ENCODE measurements around the gene HBG2. TPM values are rescaled to one million over a fixed set of nuclear protein-coding genes. Genes with fewer than 3 reads are reported as not detected.
"Not testable (repeated sequence)": the region's sequence is repeated elsewhere in the genome, so short reads cannot be mapped to it uniquely, and the experiment has no call there.

The HBG2 gene
- total and polyA plus RNA-seq, 10 of the 15 experiments (the other 5 are each of a cell fraction or from before 2014, with no cell fraction given): 1.1 to 8.3 (median 2.9) TPM; not detected in 5

DNA sequence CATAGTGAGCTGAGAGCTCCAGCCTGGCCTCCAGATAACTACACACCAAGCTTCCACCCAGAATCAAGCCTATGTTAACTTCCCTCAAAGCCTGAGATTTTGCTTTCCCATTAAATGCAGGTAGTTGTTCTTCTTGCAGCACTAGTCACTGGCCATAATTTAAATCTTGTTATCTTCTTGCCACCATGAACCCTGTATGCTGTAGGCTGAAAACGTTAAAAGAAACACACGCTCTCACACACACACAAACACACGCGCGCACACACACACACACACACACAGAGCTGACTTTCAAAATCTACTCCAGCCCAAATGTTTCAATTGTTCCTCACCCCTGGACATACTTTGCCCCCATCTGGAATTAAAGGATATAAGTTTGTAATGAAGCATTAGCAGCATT, 1.1 kb downstream of the HBG2 start:
- H4K20me1 ChIP-seq (ENCODE audit: control insufficient read depth, insufficient read depth); in situ Hi-C loops (cut with MboI); H3K79me2 ChIP-seq (ENCODE audit: control insufficient read depth, insufficient read depth, low read length); RAD21 ChIA-PET (ENCODE audit: unreplicated experiment); H3K27me3 ChIP-seq (replicated peaks in 1 of 2; ENCODE audit: control insufficient read depth in 2 of 2, insufficient read depth in 2 of 2, low read length in 1 of 2); H3K4me3 ChIP-seq; H2AFZ ChIP-seq (ENCODE audit: control insufficient read depth, low read depth, low read length); ATAC-seq; FAIRE-seq; SMC1A ChIA-PET (ENCODE audit: uncharacterized antibody, unreplicated experiment); H3K9ac ChIP-seq (ENCODE audit: control insufficient read depth, insufficient read depth, low read length); POLR2A ChIA-PET; CTCF ChIA-PET; H3K27ac ChIP-seq (ENCODE audit: control insufficient read depth, insufficient read depth); H3K4me2 ChIP-seq (ENCODE audit: control insufficient read depth, insufficient read depth); H3K36me3 ChIP-seq (ENCODE audit: control insufficient read depth in 2 of 2, insufficient read depth in 2 of 2, low read length in 1 of 2); H3K4me1 ChIP-seq (ENCODE audit: control insufficient read depth, insufficient read depth, low read length); DNase-seq (ENCODE audit: low read depth, low spot score); BruUV-seq (replicated peaks); intact Hi-C loops (cut with micrococcal nuclease; ENCODE audit: unreplicated experiment); H3K9me3 ChIP-seq (replicated peaks; ENCODE audit: control insufficient read depth, insufficient read depth, low read length): not testable (repeated sequence)
- 93% methylated on average over 5 of the region's 5 CpGs for WGBS (ENCODE audit: insufficient coverage, insufficient replicate concordance, low lambda C conversion rate, missing lambda C conversion rate)

DNA sequence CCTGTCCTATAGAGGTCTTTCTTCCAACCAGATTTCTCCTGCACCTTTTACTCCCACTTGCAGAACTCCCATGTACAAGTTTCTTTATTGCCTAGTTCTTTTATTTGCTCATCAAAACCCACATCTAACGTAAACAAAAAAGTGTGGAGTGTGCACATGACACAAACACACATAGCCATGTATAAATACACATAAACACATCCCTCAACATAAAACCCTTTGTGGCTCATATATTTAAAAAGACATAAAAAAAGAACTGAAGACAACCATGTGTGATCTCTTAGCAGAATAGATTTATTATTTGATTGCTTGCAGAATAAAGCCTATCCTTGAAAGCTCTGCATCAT, 1.7 kb downstream of the HBG2 start:
- ChIA-PET RAD21 (ENCODE audit: unreplicated experiment) (no interaction called here), CTCF (no interaction called here), POLR2A (no interaction called here), SMC1A (ENCODE audit: uncharacterized antibody, unreplicated experiment) (no interaction called here)
- Histone ChIP-seq H3K4me1 (ENCODE audit: control insufficient read depth, insufficient read depth, low read length) (no peaks in the 10 kb centered on the region), H3K27ac (ENCODE audit: control insufficient read depth, insufficient read depth) (no peak overlapping the region), H3K4me2 (ENCODE audit: control insufficient read depth, insufficient read depth) (no peak overlapping the region), H3K79me2 (ENCODE audit: control insufficient read depth, insufficient read depth, low read length) (no peaks in the 10 kb centered on the region), H3K27me3 (replicated peaks in 1 of 2; ENCODE audit: control insufficient read depth in 2 of 2, insufficient read depth in 2 of 2, low read length in 1 of 2) (no peaks in the 10 kb centered on the region), H3K36me3 (ENCODE audit: control insufficient read depth in 2 of 2, insufficient read depth in 2 of 2, low read length in 1 of 2) (no peaks in the 10 kb centered on the region), H3K4me3 (no peak overlapping the region), H2AFZ (ENCODE audit: control insufficient read depth, low read depth, low read length) (no peak overlapping the region), H4K20me1 (ENCODE audit: control insufficient read depth, insufficient read depth) (no peaks in the 10 kb centered on the region), H3K9ac (ENCODE audit: control insufficient read depth, insufficient read depth, low read length) (no peak overlapping the region), H3K9me3 (replicated peaks; ENCODE audit: control insufficient read depth, insufficient read depth, low read length) (no peaks in the 10 kb centered on the region)
- no peak for ATAC-seq
- 0% methylated on average over 1 of the region's 1 CpG for WGBS (ENCODE audit: insufficient coverage, insufficient replicate concordance, low lambda C conversion rate, missing lambda C conversion rate)
- FAIRE-seq: no peak
- no TSS peak for BruUV-seq (replicated peaks)
- in situ Hi-C loops (cut with MboI) (no loop called here), intact Hi-C loops (cut with micrococcal nuclease; ENCODE audit: unreplicated experiment) (no loop called here)
- TF ChIP-seq IRF3 (IDR thresholded peaks at IDR 0.05) (no peak), HCFC1 (IDR thresholded peaks at IDR 0.05; ENCODE audit: low read length) (no peak)
- TF ChIP-seq, protein P1, sequence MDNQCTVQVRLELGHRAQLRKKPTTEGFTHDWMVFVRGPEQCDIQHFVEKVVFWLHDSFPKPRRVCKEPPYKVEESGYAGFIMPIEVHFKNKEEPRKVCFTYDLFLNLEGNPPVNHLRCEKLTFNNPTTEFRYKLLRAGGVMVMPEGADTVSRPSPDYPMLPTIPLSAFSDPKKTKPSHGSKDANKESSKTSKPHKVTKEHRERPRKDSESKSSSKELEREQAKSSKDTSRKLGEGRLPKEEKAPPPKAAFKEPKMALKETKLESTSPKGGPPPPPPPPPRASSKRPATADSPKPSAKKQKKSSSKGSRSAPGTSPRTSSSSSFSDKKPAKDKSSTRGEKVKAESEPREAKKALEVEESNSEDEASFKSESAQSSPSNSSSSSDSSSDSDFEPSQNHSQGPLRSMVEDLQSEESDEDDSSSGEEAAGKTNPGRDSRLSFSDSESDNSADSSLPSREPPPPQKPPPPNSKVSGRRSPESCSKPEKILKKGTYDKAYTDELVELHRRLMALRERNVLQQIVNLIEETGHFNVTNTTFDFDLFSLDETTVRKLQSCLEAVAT (IDR thresholded peaks at IDR 0.05): no peak
- DNase-seq (ENCODE audit: low read depth, low spot score): no peak

All from GM12878 (cell line).